Stimulated activated CD8-positive, alpha-beta memory T cell treated with anti-CD3 and anti-CD28 coated beads, Interleukin-7, amount 100 ng/mL, for 4 hours (primary cell): Measurements from ENCODE around the gene PLOD1.
"Not testable (repeated sequence)": the region's sequence is repeated elsewhere in the genome, so short reads cannot be mapped to it uniquely, and the experiment has no call there.

Source experiments
- DNase-seq, 2 donors: peaks; one replicate each; pipeline ENCODE4 v3.0.0-alpha.2; 2020; ENCODE audit warnings: low read depth in 2 of 2

Gene PLOD1

DNA sequence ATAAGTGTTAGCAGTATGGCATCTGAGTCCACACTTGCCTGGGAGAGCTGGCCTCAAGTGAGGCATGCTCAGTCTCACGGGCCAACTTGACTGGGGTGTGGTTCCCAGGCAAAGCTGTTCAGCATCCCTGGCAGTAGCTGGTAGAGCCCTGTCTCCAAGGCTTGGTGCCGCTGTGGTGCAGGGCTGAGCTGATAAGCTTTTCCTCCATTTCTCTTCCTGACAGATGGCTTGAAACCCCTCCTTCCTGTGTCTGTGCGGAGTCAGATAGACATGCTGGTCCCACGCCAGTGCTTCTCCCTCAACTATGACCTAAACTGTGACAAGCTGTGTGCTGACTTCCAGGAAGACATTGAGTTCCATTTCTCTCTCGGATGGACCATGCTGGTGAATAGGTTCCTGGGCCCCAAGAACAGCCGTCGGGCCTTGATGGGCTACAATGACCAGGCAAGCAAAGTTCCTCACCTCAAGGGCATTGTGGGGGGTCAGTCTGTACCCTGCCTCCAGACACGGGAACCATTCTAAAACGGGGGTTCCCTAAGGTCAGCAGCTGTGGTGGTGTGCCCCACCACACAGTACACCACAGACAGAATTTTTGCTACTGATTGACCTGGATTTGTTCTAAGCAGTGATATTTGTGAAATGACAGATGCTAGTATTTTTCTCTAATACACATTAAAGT, 71.1 kb downstream of the PLOD1 start:
- DNase-seq = no peak

DNA sequence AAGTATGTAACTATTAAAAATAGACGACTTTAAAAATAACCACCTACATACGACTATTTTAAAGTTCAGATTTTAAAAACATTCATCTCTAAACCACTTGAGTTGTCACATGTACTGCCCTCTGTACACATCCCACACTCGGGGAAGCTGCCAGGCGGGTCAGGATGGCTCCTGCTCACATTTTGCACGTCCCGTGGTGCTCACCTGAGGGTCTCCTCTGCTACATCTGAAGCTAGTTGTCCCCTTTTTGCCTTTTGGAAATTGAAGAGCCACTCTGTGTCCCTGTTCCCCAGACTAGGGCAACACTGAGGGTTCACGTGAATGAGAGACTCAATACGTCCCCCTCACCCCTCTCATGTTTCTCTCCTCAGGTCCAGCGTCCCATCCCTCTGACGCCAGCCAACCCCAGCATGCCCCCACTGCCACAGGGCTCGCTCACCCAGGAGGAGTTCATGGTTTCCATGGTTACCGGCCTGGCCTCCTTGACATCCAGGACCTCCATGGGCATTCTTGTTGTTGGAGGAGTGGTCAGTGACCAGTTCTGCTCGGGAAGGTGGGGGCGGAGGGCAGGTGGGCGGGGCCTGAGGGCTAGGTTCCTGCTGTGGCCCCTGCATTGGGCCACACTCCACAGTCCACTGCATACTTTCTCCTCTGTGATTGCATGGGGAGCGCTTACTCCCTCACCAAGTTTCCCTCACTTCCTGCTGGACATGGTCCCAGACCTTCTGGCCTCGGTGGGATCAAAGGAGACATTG, 71.8 kb downstream of the PLOD1 start:
- no peak for DNase-seq

DNA sequence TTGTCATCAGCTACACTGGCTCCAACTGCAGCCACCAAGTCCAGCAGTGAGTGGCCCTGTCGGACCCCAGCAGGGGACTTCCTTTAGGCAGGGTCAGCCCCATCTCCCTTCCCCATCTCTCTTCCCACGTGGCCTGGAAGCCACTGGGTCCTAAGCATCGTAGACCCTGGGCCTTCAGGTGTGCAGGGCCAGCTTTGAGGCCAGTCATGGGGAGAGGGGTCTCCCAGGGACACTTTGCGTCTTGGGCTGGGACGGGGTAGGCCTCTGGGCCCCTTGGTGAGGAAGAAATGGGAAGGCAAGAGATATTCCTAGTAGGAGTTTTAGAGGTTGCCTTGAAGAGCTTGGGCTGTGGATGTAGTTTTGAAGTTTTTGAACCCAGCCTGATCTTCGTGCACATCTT, 72.7 kb downstream of the PLOD1 start:
- DNase-seq = no peak

DNA sequence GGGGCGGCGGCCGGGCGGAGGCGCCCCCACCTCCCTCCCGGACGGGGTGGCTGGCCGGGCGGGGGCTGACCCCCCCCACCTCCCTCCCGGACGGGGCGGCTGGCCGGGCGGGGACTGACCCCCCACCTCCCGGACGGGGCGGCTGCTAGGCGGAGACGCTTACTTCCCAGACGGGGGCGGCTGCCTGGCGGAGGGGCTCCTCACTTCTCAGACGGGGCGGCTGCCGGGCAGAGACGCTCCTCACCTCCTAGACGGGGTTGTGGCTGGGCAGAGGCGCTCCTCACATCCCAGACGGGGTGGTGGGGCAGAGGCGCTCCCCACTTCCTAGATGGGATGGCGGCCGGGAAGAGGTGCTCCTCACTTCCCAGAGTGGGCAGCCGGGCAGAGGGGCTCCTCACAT, 73.8 kb downstream of the PLOD1 start:
- not testable (repeated sequence) for DNase-seq

DNA sequence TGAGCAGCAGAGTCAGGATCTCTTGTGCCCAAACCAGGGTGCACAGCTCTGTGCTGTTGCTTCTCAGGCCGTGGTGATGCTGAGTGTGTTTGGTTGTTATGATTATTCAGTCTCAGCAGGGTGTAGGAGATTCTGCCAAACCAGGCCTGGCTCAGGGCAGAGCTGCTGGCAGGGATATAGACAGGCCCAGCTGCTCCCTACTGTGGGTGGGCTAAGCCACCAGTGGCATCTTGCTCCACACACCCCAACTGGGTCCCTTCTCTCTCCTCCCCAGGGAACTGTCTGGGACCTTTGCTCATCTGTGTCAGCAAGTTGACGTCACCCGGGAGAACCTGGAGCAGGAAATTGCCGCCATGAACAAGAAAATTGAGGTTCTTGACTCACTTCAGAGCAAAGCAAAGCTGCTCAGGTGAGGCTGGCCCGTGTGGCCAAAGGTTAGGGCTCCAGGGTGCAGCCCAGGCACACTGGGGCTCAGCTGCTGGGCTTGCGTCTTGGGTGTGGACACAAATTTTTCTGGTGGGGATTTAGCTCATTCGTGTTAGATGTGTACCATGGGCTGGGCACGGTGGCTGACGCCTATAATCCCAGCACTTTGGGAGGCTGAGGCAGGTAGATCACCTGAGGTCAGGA, 74.9 kb downstream of the PLOD1 start:
- DNase-seq = no peak

DNA sequence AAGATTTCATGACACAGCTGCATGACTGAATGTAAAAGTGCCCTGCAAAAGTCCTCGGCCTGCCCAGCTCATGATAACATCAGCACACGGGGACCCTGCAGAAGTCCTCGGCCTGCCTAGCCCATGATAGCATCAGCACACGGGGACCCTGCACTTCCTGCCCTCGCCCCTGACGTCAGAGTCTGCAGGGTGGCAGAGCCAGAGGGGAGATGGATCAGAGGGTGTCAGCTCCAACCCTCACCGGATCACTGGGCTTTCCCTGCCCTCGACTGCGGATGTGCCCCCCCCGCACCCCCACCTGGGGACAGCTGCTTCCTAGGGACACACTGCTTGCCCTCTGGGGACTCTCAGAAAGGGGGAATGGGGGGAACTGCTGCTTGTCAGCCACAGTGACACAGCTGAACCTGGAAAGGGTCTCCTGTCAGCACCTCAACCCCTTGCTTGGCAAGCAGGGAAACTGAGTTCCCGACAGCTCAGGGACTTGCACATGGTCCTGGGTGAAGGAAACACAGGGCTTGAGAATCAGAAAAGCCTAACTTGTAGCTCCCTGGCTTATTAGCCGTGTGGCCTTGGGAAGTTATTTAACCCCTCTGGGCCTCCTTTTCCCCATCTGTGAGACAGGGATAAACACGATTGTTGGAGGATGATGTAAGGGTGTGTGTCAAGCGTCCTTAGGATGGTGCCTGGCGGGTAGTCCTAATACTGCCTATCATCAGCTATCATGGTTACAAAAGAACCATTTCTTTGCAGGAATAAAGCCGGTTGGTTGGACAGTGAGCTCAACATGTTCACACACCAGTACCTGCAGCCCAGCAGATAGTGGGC, 76.4 kb downstream of the PLOD1 start:
- no peak for DNase-seq

DNA sequence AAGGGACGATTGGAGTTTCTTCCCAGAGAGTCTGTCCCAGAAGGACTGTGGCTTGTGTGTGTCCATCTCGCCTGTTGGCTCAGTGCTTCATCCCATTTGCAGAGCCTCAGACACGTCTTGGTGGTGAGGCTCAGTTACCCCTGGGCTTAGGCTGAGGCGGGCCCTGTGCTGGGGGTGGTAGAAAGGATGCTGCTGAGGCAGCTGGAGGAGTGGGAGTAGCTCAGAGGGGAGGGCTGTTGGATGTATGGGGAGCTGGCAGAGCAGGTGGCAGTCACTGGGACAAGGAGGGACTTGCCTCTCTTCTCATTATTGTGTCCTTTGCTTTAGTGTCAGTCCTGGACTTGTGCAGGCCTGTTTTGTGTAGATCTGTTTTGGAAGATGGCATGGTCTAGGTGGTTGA, 77.5 kb downstream of the PLOD1 start:
- no peak for DNase-seq

DNA sequence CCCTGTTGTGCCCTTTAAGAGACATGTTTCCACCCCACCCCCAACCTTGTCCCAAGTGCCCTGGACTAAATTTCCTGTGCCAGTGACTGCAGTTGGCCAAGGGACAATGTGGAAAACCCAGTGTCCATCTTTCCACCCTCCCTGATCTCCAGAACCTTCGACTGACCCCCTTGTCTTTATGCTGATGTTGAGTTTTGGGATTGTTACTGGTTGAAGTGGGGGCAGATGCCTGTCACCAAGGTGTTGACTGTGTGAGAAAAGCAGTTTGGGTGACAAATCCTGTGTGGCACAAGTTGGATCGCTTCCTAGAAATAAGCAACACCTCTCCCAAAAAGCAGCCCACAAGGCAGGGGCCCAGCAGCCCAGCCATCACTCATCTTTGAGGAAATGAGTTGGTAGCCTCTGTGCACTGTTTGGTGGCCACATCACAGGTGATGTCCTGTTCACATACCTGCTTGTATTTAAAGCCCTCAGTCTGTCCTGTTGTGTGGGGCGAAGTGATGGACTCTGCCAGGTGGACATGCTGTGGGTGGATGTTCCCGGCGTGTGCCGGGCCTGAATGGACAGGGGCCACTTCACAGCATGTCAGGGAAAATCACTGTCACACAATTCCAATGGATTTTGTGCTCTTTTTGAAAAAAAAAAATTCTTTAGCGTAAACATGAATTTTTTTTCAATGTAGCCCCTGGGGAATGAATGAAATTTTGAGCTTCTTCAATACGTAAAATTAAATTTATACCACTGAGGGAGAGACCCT, 78.2 kb downstream of the PLOD1 start:
- no peak for DNase-seq

DNA sequence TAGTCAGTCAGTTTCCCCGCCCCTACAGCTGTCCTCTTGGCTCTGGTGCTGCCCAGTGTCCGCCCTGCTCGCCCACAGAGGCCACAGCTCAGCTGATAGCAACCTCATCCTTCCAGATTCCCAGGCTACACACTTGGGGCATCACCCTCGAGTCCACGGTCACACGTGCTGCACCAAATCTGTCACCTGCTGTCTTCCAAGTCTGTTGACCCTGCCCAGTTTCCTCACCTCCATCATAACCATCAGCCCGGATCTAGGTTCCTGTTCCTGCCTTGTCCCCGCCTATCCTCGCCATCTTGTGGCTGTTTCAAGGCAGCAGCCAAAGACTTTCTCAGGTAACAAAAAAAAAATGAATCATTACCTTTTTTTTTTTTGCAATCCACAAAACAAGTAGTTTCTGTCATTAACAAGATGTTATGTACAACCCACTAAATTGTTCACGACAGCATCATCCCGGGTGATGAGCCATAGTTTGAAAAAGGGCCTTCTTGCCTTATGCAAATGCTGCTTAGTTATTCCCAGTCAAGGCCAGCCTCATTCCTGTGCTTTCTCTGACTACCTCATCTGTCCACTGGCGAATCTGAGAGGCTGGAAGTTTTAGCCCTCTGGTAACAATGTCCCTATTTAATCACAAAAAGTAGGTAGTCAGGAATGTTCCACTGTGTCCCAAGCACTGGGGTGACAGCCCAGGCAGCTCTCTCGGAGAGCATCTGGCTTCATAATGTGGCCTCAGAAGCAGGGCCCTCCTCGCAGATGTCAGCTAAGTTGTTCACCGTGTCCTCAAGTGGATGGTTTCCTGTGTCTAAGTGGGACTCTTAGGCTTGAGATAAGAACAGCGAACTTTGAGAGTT, 79.8 kb downstream of the PLOD1 start:
- DNase-seq = no peak

DNA sequence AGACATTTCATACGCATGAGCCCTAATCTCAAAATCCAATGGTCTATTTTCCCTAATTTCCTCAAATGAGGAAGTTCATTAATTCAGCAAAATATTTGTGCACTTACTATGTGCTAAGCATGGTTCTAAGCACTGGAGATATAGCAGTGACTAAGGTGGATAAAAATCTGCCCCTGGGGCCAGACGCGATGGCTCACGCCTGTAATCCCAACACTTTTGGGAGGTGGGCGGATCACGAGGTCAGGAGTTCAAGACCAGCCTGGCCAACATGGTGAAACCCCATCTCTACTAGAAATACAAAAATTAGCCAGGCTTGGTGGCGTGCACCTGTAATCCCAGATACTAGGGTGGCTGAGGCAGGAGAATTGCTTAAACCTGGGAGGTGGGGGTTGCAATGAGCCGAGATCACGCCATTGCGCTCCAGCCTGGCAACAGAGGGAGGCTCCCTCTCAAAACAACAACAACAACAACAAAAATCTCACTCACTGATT, 80.5 kb downstream of the PLOD1 start:
- DNase-seq = no peak

DNA sequence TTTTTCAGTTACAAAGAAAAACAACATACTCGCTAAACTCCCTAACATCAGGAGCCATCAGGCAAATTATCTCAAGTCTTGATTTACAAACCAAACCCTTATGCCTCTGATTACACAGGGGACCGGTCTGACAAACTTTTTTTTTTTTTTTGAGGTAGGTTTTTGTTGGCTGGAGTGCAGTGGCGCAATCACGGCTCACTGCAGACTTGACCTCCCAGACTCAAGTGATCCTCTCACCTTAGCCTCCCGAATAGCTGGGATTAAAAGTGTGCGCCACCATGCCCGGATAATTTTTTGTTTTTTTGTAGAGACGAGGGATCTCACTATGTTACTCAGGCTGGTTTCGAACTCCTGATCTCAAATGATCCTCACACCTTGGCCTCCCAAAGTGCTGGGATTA, 81.0 kb downstream of the PLOD1 start:
- DNase-seq = no peak

DNA sequence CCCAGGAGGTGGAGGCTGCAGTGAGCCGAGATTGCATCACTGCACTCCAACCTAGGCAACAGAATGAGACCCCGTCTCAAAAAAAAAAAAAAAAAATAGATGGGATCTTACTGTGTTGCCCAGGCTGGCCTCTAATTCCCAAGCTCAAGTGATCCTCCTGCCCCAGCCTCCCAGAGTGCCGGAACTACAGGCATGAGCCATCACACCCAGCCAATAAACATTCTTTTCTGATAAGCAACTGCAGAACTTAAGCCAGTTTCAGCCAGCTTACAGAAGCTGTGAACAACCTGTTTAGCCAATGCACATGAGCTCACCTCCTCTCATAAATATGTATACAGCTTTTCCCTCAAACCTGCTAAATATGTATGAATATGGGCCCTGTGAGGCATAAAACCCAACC, 81.7 kb downstream of the PLOD1 start:
- no peak for DNase-seq

DNA sequence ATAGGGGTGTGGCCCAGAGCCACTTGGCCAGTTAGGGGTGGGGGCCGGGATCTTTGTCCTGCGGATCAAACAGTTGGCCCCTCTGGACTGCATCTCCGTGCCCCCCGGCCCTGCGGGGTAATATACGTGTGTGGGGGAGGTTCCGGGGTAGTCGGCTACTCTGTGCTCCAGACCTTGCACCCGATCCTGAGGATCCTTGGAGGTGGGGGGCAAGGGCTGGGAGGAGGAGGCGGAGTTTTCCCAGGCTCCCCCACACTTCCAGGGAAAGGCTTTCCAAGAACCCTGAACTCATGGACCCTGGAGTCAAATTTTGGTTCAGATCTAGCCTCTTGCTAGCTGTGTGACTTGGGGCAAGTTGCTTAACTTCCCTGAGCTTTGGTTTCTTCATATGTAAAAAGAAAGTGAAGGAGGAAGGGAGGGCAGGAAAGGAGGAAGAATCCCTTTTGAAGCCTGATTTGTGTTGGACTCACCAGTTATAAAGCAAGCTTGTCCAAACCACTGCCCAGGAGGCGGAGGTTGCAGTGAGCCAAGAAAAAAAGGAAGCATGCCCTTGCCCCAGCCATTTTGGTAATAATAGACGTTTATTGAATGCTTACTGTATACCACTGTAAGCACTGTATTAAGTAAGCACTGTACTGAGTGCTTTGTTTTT, 85.5 kb downstream of the PLOD1 start:
- DNase-seq = no peak

DNA sequence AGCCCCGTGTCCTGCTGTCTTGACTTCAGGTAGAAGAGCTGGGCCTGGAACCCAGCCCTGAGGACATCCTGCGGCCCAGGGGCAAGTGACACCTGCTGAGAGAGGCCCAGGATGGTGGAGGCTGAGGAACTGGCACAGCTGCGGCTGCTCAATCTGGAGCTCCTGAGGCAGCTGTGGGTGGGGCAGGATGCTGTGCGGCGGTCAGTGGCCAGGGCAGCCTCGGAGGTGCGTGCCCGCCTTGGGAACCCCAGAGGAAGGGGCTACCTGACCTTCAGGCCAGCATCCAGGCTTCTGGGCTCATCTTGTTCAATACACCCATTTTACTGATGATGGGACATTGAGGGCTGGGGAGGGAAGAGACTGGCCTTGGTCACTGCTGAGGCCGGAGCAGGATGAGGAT, 87.1 kb downstream of the PLOD1 start:
- no peak for DNase-seq

DNA sequence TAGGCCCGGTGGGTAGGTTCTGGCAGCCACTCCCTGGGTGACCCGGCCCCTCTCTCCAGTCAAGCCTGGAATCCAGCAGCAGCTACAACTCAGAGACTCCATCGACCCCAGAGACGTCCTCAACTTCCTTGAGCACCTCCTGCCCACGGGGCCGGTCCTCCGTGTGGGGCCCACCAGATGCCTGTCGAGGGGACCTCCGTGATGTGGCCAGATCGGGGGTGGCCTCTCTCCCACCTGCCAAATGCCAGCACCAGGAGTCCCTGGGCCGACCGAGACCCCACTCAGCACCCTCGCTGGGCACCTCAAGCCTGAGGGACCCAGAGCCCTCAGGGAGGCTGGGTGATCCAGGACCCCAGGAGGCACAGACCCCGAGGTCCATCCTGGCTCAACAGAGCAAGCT, 87.5 kb downstream of the PLOD1 start:
- no peak for DNase-seq
